GM20000 (cell line): ENCODE results near the gene EHBP1.

Experiments used
- DNase-seq: peaks from one replicate; pipeline ENCODE4 v3.0.0; 2012; ENCODE audit warnings: low spot score
- TF ChIP-seq, protein P1 (sequence below): IDR thresholded peaks from 2 replicates; pipeline ENCODE4 v1.5.1; 2012; ENCODE audit warnings: mild to moderate bottlenecking, control low read depth; ENCODE audit errors: extremely low read depth, missing control alignments

The EHBP1 gene

DNA sequence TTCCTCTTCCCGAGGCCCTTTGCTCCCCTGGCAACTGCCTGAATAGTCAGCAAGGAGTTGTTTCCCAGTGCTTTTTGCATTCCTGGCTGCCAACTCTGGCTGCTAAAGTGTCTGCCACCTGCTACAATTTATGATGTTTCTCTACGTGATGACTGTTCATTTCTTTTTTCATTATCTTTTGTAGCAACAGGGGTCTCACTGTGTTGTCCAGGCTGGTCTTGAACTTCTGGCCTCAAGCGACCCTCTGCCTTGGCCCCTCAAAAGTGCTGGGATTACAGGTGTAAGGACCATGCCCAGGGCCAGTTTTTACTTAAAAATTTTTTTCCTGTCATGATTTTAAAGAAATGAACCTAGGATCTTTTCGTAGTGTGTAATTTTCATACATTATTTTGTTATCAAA is 11.3 kb downstream of the EHBP1 start:
- TF ChIP-seq, protein P1, sequence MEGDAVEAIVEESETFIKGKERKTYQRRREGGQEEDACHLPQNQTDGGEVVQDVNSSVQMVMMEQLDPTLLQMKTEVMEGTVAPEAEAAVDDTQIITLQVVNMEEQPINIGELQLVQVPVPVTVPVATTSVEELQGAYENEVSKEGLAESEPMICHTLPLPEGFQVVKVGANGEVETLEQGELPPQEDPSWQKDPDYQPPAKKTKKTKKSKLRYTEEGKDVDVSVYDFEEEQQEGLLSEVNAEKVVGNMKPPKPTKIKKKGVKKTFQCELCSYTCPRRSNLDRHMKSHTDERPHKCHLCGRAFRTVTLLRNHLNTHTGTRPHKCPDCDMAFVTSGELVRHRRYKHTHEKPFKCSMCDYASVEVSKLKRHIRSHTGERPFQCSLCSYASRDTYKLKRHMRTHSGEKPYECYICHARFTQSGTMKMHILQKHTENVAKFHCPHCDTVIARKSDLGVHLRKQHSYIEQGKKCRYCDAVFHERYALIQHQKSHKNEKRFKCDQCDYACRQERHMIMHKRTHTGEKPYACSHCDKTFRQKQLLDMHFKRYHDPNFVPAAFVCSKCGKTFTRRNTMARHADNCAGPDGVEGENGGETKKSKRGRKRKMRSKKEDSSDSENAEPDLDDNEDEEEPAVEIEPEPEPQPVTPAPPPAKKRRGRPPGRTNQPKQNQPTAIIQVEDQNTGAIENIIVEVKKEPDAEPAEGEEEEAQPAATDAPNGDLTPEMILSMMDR = no peak
- DNase-seq = no peak

DNA sequence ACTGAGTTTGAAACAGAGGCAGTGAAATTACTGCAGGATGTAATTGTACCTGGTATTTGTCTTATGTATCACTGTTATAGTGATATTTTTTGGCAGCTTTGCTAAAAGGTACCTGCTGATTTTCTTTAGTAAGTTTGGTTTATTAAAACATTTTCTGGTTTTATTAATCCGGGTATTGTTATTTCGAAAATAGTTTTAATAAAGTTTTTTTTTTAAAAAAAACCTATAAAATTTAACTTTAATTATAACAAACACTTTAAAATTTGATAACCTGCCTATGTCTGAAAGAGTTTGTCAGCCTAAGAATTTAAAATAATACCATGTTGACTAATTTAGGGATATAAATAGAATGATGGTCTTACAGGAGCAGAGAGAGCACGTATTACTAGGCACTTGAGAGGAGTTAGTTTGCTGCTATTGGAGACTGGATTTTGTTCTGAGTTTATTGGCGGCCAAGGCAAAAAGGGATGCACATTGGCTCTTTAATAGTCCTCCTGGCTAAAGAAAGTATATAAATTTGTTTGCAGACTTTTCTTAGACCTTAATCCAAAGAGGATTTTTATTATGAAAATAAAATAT is 12.1 kb downstream of the EHBP1 start:
- no peak for DNase-seq
- TF ChIP-seq, protein P1 = no peak

DNA sequence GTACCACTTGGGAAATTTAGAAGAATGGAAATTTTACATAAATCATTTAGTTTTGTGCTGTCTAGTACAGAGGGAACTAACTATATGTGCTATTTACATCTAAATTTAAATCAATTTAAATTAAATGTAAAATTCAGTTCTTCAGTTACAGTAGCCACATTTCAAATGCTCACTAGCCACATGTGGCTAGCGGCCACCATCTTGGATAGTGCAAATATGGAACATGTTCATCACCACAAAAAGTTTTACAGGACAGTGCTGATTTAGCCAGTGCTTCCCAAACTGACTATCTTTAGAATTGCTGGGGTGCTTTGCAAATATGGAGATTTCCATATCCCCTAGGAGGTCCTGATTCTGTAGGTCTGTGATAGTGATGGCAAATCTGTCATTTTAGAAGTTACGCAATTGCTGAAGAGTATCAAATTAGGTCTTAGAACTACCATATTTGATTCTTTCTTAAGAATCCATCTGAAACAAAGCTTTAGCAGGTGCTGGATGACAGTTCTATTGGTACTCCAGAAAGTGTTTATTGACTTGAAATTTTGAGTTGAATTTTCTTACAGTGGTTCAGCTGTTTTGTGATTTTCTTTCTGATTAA is 12.8 kb downstream of the EHBP1 start:
- TF ChIP-seq, protein P1 = no peak
- no peak for DNase-seq

DNA sequence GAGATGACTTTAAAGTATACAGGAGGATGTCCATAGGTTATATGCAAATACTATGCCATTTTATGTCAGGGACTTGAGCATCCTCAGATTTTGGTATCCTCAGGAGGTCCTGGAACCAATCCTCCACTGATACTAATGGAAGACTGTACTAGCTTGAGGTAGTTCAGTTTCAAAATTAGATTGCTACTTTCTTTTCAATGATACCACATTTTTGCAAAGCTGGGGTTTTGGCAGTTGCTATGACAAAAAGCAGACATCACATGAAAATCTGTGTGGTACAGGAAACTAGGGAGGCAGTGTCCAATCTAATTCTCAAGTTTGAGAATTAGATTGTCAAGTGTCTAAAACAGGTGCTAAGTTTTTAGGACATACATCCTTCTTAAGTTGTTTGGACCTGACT is 14.2 kb downstream of the EHBP1 start:
- TF ChIP-seq, protein P1 = no peak
- no peak for DNase-seq

DNA sequence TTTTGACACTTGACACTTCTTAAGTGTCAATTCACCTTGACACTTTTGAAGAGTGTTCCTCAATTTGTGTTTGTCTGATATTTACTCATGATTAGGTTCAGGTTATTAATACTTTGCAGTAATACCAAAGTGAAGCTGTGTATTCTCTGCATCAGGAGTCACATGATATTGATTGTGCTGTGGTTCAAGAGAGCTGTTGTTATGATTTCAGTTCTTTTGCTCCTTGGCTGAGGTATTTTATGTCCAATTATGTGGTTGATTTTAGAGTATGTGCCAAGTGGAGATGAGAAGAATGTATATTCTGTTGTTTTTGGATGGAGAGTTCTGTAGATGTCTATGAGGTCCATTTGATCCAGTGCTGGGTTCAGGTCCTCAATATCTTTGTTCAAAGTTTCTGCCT is 17.2 kb downstream of the EHBP1 start:
- DNase-seq = no peak

DNA sequence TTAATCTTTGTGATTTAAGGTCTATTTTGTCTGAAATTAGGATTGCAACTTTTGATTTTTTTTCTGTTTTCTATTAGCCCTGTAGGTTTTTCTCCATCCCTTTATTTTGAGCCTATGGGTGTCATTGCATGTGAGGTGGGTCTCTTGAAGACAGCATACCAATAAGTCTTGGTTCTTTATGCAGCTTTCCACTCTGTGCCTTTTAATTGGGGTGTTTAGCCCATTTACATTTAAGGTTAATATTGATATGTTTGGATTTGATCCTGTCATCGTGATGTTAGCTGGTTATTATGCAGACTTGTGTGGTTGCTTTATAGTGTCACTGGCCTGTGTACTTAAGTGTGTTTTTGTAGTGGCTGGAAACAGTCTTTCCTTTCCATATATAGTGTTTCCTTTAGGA is 17.7 kb downstream of the EHBP1 start:
- DNase-seq = no peak
- TF ChIP-seq, protein P1 = no peak

More for the DNA sequence above, 17.2 kb downstream of the EHBP1 start:
- TF ChIP-seq, protein P1 = no peak

DNA sequence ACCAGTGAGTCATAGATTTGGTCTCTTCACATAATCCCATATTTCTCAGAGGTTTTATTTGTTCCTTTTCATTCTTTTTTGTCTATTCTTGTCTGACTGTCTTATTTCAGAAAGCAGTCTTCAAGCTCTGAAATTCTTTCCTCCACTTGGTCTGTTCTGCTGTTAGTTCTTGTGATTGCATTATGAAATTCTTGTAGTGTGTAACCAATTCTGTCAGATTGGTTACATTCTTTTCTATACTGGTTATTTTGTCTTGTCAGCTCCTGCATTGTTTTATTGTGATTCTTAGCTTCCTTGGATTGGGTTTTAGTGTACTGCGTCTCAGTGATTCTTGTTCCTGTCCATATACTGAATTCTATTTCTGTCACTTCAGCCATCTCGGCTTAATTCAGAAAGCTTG is 18.6 kb downstream of the EHBP1 start:
- no peak for DNase-seq
- TF ChIP-seq, protein P1 = no peak
